ENCODE data around the gene POLH. TPM values are rescaled to one million over a fixed set of nuclear protein-coding genes. Genes with fewer than 3 reads are reported as not detected.
"Not testable (repeated sequence)": the region's sequence is repeated elsewhere in the genome, so short reads cannot be mapped to it uniquely, and the experiment has no call there.

The POLH gene
- polyA plus RNA-seq, 1 of the 3 experiments (the other 2 are of a cell fraction) = 11.5 TPM

DNA sequence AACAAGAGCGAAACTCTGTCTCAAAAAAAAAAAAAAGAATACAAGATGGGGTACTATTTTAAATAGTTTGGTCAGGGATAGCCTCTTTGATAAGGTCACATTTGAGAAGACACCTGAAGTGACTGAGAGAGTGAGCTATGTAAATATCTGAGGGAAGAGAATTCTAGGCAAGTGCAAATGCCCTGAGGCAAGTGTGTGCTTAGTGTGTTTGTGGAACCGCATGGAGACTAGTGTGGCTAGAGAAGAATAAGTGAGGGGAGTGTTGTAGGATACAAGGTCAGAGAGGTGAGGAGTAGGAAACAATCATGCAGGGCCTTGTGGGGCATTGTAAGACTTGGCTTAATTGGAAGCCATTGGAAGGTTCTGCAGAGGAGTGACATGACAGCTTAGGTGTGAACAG, 72.3 kb downstream of the POLH start:
- no peak overlapping the region for H3K4me3 ChIP-seq (ENCODE audit: low read depth in 2 of 2, low read length in 1 of 2)
- no peaks in the 10 kb centered on the region for H4K20me1 ChIP-seq (ENCODE audit: insufficient read depth)
- WGBS (ENCODE audit: low lambda C conversion rate) = 98% methylated on average over 2 of the region's 2 CpGs
- H3F3A ChIP-seq (replicated peaks; ENCODE audit: insufficient read depth) = no peaks in the 10 kb centered on the region
- TF ChIP-seq CHD2 (IDR thresholded peaks at IDR 0.05; ENCODE audit: low read length, partially characterized antibody) = no peak
- TF ChIP-seq, protein P1, sequence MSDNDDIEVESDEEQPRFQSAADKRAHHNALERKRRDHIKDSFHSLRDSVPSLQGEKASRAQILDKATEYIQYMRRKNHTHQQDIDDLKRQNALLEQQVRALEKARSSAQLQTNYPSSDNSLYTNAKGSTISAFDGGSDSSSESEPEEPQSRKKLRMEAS (IDR thresholded peaks at IDR 0.05; ENCODE audit: low read depth) = no peak
- TF ChIP-seq, protein P2, sequence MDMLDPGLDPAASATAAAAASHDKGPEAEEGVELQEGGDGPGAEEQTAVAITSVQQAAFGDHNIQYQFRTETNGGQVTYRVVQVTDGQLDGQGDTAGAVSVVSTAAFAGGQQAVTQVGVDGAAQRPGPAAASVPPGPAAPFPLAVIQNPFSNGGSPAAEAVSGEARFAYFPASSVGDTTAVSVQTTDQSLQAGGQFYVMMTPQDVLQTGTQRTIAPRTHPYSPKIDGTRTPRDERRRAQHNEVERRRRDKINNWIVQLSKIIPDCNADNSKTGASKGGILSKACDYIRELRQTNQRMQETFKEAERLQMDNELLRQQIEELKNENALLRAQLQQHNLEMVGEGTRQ (IDR thresholded peaks at IDR 0.05; ENCODE audit: borderline replicate concordance, low read depth, low read length) = no peak
- TF ChIP-seq YY1 (IDR thresholded peaks at IDR 0.05; ENCODE audit: low read depth) = no peak
- TF ChIP-seq JUND (IDR thresholded peaks at IDR 0.05) = no peak
- TF ChIP-seq, protein P3, sequence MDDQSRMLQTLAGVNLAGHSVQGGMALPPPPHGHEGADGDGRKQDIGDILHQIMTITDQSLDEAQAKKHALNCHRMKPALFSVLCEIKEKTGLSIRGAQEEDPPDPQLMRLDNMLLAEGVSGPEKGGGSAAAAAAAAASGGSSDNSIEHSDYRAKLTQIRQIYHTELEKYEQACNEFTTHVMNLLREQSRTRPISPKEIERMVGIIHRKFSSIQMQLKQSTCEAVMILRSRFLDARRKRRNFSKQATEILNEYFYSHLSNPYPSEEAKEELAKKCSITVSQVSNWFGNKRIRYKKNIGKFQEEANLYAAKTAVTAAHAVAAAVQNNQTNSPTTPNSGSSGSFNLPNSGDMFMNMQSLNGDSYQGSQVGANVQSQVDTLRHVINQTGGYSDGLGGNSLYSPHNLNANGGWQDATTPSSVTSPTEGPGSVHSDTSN (IDR thresholded peaks at IDR 0.05) = no peak
- TF ChIP-seq TAF1 (IDR thresholded peaks at IDR 0.05; ENCODE audit: borderline replicate concordance, low read depth, low read length) = no peak
- TF ChIP-seq RXRA (IDR thresholded peaks at IDR 0.05; ENCODE audit: borderline replicate concordance, low read depth) = no peak
- no peak for TF ChIP-seq TCF12 (IDR thresholded peaks at IDR 0.05)
- no peaks in the 10 kb centered on the region for H3K9me3 ChIP-seq
- H3K4me1 ChIP-seq (ENCODE audit: control insufficient read depth in 1 of 2, insufficient read depth in 2 of 2, low read depth in 1 of 2, low read length in 1 of 2) = no peaks in the 10 kb centered on the region
- no peaks in the 10 kb centered on the region for H3K9me2 ChIP-seq
- ChIA-PET CTCF (interaction anchor here (1.0 to 1.9 kb wide), 5 partner anchors 12 to 40 kb away, joined by 3 to 5 read pairs (median 5); no protein-coding TSS in a partner anchor), POLR2A (no interaction called here)
- peaks cover 0 to 4% of the 10 kb centered on the region in 2 experiments for H3K36me3 ChIP-seq (replicated peaks in 1 of 2; ENCODE audit: control insufficient read depth in 1 of 2, insufficient read depth in 2 of 2, low read length in 1 of 2)
- H3K79me2 ChIP-seq (ENCODE audit: insufficient read depth) = no peaks in the 10 kb centered on the region
- H3K9ac ChIP-seq = no peak overlapping the region
- no peak overlapping the region for H3K27ac ChIP-seq (ENCODE audit: low read depth in 2 of 2, low read length in 1 of 2)
- no peak overlapping the region for H3K4me2 ChIP-seq
- H3K27me3 ChIP-seq (ENCODE audit: insufficient read depth) = no peaks in the 10 kb centered on the region
- H2AFZ ChIP-seq (ENCODE audit: low read depth) = no peak overlapping the region
- no peak for DNase-seq

DNA sequence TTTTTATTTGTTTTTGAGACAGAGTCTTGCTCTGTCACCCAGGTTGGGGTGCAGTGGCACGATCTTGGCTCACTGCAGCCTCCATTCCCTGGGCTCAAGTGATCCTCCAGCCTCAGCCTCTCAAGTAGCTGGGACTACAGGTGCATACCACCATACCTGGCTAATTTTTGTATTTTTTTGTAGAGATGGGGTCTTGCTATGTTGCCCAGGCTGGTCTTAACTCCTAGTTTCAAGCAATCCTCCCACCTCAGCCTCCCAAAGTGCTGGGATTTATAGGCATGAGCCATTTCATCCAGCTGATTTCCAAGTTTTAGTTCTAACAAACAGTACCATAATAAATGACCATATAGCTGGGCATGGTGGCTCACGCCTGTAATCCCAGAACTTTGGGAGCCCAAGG, 76.8 kb downstream of the POLH start:
- POLR2A ChIA-PET = interaction anchor here (0.6 to 0.8 kb wide), 2 partner anchors 10 to 453 kb away, joined by 3 read pairs; no protein-coding TSS in a partner anchor
- H3K36me3 ChIP-seq (replicated peaks in 1 of 2; ENCODE audit: control insufficient read depth in 1 of 2, insufficient read depth in 2 of 2, low read length in 1 of 2); DNase-seq; H3K9me2 ChIP-seq; H3K4me3 ChIP-seq (ENCODE audit: low read depth in 2 of 2, low read length in 1 of 2); H3F3A ChIP-seq (replicated peaks; ENCODE audit: insufficient read depth); H4K20me1 ChIP-seq (ENCODE audit: insufficient read depth); H3K9me3 ChIP-seq; H3K27ac ChIP-seq (ENCODE audit: low read depth in 2 of 2, low read length in 1 of 2); H3K4me1 ChIP-seq (ENCODE audit: control insufficient read depth in 1 of 2, insufficient read depth in 2 of 2, low read depth in 1 of 2, low read length in 1 of 2); H3K27me3 ChIP-seq (ENCODE audit: insufficient read depth); H3K9ac ChIP-seq; H3K4me2 ChIP-seq; H2AFZ ChIP-seq (ENCODE audit: low read depth); H3K79me2 ChIP-seq (ENCODE audit: insufficient read depth): not testable (repeated sequence)
- WGBS (ENCODE audit: low lambda C conversion rate) = 88% methylated on average over 2 of the region's 2 CpGs
- CTCF ChIA-PET = interaction anchor here (1.6 to 3.9 kb wide), 2 partner anchors 14 to 426 kb away, joined by 3 to 25 read pairs; no protein-coding TSS in a partner anchor

DNA sequence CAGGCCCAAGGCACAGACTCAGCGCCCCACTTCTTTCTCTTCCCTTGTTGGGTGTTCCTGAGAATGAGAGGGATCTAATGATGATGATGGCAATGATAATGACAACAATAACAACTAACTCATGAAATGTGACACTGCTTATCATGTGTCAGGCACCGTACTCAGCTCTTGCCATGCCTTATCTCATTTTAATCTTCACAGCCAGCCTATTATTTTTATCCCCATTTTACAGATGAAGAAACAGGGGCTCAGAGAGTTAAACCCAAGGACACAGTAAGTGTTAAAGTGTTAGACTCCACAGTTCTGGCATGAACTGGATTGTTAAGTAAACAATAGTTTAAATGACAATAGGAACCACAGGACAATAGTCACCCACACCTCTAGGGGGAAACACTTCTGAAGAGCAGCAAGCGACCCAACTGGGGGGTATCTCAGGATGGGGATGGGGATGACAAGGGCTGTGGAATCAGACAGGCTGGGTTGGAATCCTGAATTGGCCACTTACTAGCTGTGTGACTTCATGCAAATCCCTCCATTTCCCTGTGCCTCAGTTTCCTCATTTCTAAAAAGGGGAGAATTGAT, 81.3 kb downstream of the POLH start:
- ChIA-PET CTCF (interaction anchor here (1.2 to 2.5 kb wide), 4 partner anchors 9 to 421 kb away, joined by 3 to 10 read pairs (median 6); no protein-coding TSS in a partner anchor), POLR2A (no interaction called here)
- Histone ChIP-seq H3K4me1 (ENCODE audit: control insufficient read depth in 1 of 2, insufficient read depth in 2 of 2, low read depth in 1 of 2, low read length in 1 of 2) (no peaks in the 10 kb centered on the region), H3K27ac (ENCODE audit: low read depth in 2 of 2, low read length in 1 of 2) (no peak overlapping the region), H3K9me3 (no peaks in the 10 kb centered on the region), H4K20me1 (ENCODE audit: insufficient read depth) (no peaks in the 10 kb centered on the region), H3F3A (replicated peaks; ENCODE audit: insufficient read depth) (no peaks in the 10 kb centered on the region), H3K9ac (no peak overlapping the region), H2AFZ (ENCODE audit: low read depth) (no peak overlapping the region), H3K9me2 (no peaks in the 10 kb centered on the region), H3K4me2 (no peak overlapping the region), H3K79me2 (ENCODE audit: insufficient read depth) (no peaks in the 10 kb centered on the region), H3K4me3 (ENCODE audit: low read depth in 2 of 2, low read length in 1 of 2) (no peak overlapping the region), H3K36me3 (replicated peaks in 1 of 2; ENCODE audit: control insufficient read depth in 1 of 2, insufficient read depth in 2 of 2, low read length in 1 of 2) (no peaks in the 10 kb centered on the region), H3K27me3 (ENCODE audit: insufficient read depth) (no peaks in the 10 kb centered on the region)
- WGBS (ENCODE audit: low lambda C conversion rate) = 85% methylated on average over 3 of the region's 3 CpGs
- DNase-seq = no peak
- no peak for TF ChIP-seq YY1 (IDR thresholded peaks at IDR 0.05; ENCODE audit: low read depth)
- TF ChIP-seq CHD2 (IDR thresholded peaks at IDR 0.05; ENCODE audit: low read length, partially characterized antibody) = no peak
- TF ChIP-seq, protein P4, sequence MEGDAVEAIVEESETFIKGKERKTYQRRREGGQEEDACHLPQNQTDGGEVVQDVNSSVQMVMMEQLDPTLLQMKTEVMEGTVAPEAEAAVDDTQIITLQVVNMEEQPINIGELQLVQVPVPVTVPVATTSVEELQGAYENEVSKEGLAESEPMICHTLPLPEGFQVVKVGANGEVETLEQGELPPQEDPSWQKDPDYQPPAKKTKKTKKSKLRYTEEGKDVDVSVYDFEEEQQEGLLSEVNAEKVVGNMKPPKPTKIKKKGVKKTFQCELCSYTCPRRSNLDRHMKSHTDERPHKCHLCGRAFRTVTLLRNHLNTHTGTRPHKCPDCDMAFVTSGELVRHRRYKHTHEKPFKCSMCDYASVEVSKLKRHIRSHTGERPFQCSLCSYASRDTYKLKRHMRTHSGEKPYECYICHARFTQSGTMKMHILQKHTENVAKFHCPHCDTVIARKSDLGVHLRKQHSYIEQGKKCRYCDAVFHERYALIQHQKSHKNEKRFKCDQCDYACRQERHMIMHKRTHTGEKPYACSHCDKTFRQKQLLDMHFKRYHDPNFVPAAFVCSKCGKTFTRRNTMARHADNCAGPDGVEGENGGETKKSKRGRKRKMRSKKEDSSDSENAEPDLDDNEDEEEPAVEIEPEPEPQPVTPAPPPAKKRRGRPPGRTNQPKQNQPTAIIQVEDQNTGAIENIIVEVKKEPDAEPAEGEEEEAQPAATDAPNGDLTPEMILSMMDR (IDR thresholded peaks at IDR 0.05) = no peak
- TF ChIP-seq GABPA (IDR thresholded peaks at IDR 0.05; ENCODE audit: low read depth) = no peak
- TF ChIP-seq FOXM1 (IDR thresholded peaks at IDR 0.05; ENCODE audit: low read depth) = no peak
- TF ChIP-seq, protein P5, sequence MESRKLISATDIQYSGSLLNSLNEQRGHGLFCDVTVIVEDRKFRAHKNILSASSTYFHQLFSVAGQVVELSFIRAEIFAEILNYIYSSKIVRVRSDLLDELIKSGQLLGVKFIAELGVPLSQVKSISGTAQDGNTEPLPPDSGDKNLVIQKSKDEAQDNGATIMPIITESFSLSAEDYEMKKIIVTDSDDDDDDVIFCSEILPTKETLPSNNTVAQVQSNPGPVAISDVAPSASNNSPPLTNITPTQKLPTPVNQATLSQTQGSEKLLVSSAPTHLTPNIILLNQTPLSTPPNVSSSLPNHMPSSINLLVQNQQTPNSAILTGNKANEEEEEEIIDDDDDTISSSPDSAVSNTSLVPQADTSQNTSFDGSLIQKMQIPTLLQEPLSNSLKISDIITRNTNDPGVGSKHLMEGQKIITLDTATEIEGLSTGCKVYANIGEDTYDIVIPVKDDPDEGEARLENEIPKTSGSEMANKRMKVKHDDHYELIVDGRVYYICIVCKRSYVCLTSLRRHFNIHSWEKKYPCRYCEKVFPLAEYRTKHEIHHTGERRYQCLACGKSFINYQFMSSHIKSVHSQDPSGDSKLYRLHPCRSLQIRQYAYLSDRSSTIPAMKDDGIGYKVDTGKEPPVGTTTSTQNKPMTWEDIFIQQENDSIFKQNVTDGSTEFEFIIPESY (IDR thresholded peaks at IDR 0.05; ENCODE audit: borderline replicate concordance, low read depth) = no peak
- no peak for TF ChIP-seq RAD21 (IDR thresholded peaks at IDR 0.05; ENCODE audit: low read length)
- TF ChIP-seq FOSL2 (IDR thresholded peaks at IDR 0.05; ENCODE audit: borderline replicate concordance, low read depth) = no peak
- no peak for TF ChIP-seq RXRA (IDR thresholded peaks at IDR 0.05; ENCODE audit: borderline replicate concordance, low read depth)

All from SK-N-SH (cell line).